HepG2 (cell line): ENCODE measurements around the gene LIPC. TPM values are rescaled to one million over a fixed set of nuclear protein-coding genes. Genes with fewer than 3 reads are reported as not detected.

Experiments
- ATAC-seq: fragments of 200-7000 bp; cut with Tn5 transposase; 3 replicates; pipeline ENCODE4 v1.9.1; 2020; ENCODE audit warnings: mild to moderate bottlenecking, moderate library complexity
- BruUV-seq: library from RNA; stranded (reverse); fragments of 400-500 nt; replicated peaks from 2 replicates; lab custom pipeline; 2021; lab: Mats Ljungman, UMichigan
- CTCF ChIA-PET: fragments of 300-600 bp; formaldehyde crosslinking; extraction: SDS; loops from one replicate; lab custom pipeline; 2021; ENCODE audit warnings: low total read pairs, inconsistent platforms, low intra/inter-chr PET ratio; lab: Yijun Ruan, JAX
- POLR2A ChIA-PET: fragments of 350-600 bp; sonication (Branson Sonifier 250); formaldehyde crosslinking; loops from one replicate; lab custom pipeline; 2020; ENCODE audit warnings: antibody characterized with exemption, inconsistent platforms; lab: Yijun Ruan, JAX
- DNase-seq: peaks from one replicate; pipeline ENCODE4 v3.0.0-alpha.2; 2015; ENCODE audit warnings: low spot score
- FAIRE-seq: peaks from 3 replicates; lab custom pipeline; 2011; peaks lifted over from hg19 to GRCh38; lab: Jason Lieb, UNC
- H2AFZ ChIP-seq: one replicate; pipeline ENCODE4 v1.6.1; 2011; ENCODE audit warnings: low read length, inconsistent platforms
- H3K27ac ChIP-seq: fragments of 300-600 bp; 3 replicates; pipeline ENCODE4 v1.8.0; 2011; ENCODE audit warnings: mixed run types, mild to moderate bottlenecking, mixed read lengths, low read length, inconsistent platforms; ENCODE audit not compliant: insufficient read depth; ENCODE audit errors: extremely low read length
- H3K27me3 ChIP-seq, 2 experiments: fragments of 200-600 bp in 1 of 2; 2 replicates in 1 of 2; 3 replicates in 1 of 2; pipeline versions ENCODE4 v1.6.0 to v1.8.0; 2011; ENCODE audit warnings: low read length in 2 of 2, mild to moderate bottlenecking in 2 of 2, moderate library complexity in 2 of 2, inconsistent platforms in 1 of 2; ENCODE audit not compliant: insufficient read depth in 2 of 2, control insufficient read depth in 1 of 2
- H3K36me3 ChIP-seq, 2 experiments: fragments of 200-600 bp in 1 of 2; replicated peaks in 1 of 2; 2 replicates in 1 of 2; 3 replicates in 1 of 2; pipeline versions ENCODE4 v1.5.1 to v1.8.0; 2011; ENCODE audit warnings: low read length in 2 of 2, inconsistent platforms in 1 of 2; ENCODE audit not compliant: insufficient read depth in 2 of 2, control insufficient read depth in 1 of 2
- H3K4me1 ChIP-seq: 2 replicates; pipeline ENCODE4 v1.5.1; 2012; ENCODE audit warnings: low read length, inconsistent platforms; ENCODE audit not compliant: insufficient read depth
- H3K4me2 ChIP-seq: 2 replicates; pipeline ENCODE4 v1.6.0; 2011; ENCODE audit warnings: low read depth, low read length, inconsistent platforms
- H3K4me3 ChIP-seq, 3 experiments: fragments of 200-600 bp in 1 of 3; sonication (generic), shearing (Covaris generic) in 1 of 3; replicated peaks in 1 of 3; 2 replicates each; pipeline ENCODE4 v1.5.1; 2011 to 2016; ENCODE audit warnings: low read length in 3 of 3, inconsistent platforms in 2 of 3, low read depth in 2 of 3, mild to moderate bottlenecking in 2 of 3, control low read depth in 1 of 3, mixed read lengths in 1 of 3; ENCODE audit not compliant: insufficient read depth in 1 of 3
- H3K79me2 ChIP-seq: one replicate; pipeline ENCODE4 v1.6.1; 2011; ENCODE audit warnings: low read length, inconsistent platforms; ENCODE audit not compliant: insufficient read depth
- H3K9ac ChIP-seq: 2 replicates; pipeline ENCODE4 v1.6.0; 2011; ENCODE audit warnings: mild to moderate bottlenecking, low read depth, low read length, inconsistent platforms; ENCODE audit not compliant: insufficient read depth
- H3K9me3 ChIP-seq: 2 replicates; pipeline ENCODE4 v1.5.1; 2012; ENCODE audit warnings: mild to moderate bottlenecking, low read length
- H4K20me1 ChIP-seq: 2 replicates; pipeline ENCODE4 v1.6.0; 2011; ENCODE audit warnings: inconsistent platforms, mild to moderate bottlenecking, low read length, moderate library complexity; ENCODE audit not compliant: insufficient read depth
- ATF2 ChIP-seq: sonication (generic); formaldehyde crosslinking; IDR thresholded peaks from 2 replicates; pipeline ENCODE4 v1.4.0; 2020; ENCODE audit warnings: missing genetic modification reagents
- CSRNP1 ChIP-seq: sonication (generic); formaldehyde crosslinking; IDR thresholded peaks from 2 replicates; pipeline ENCODE4 v1.8.1; 2023; ENCODE audit warnings: mild to moderate bottlenecking, missing genetic modification reagents
- HIVEP1 ChIP-seq: sonication (generic); formaldehyde crosslinking; IDR thresholded peaks from 2 replicates; pipeline ENCODE4 v1.4.0; 2020; ENCODE audit warnings: mild to moderate bottlenecking, missing genetic modification reagents
- KLF11 ChIP-seq: IDR thresholded peaks from 2 replicates; pipeline ENCODE4 v1.6.1; 2016; ENCODE audit warnings: missing compliant biosample characterization
- KLF15 ChIP-seq: sonication (generic); formaldehyde crosslinking; IDR thresholded peaks from 2 replicates; pipeline ENCODE4 v1.8.1; 2023; ENCODE audit warnings: borderline replicate concordance, mild to moderate bottlenecking, inconsistent platforms, missing genetic modification reagents, mixed read lengths
- NAIF1 ChIP-seq: sonication (generic); formaldehyde crosslinking; IDR thresholded peaks from 2 replicates; pipeline ENCODE4 v1.5.0; 2020; ENCODE audit warnings: mild to moderate bottlenecking, missing genetic modification reagents, borderline replicate concordance
- SIX1 ChIP-seq: sonication (generic); formaldehyde crosslinking; IDR thresholded peaks from 2 replicates; pipeline ENCODE4 v1.4.0; 2020; ENCODE audit warnings: missing genetic modification reagents, borderline replicate concordance
- ZNF564 ChIP-seq: sonication (generic); formaldehyde crosslinking; IDR thresholded peaks from 2 replicates; pipeline ENCODE4 v1.8.1; 2023; ENCODE audit warnings: mild to moderate bottlenecking, missing genetic modification reagents
- ZNF576 ChIP-seq: sonication (generic); formaldehyde crosslinking; IDR thresholded peaks from 2 replicates; pipeline ENCODE4 v1.4.0; 2020; ENCODE audit warnings: mild to moderate bottlenecking, missing genetic modification reagents
- ZNF672 ChIP-seq: sonication (generic); formaldehyde crosslinking; IDR thresholded peaks from 2 replicates; pipeline ENCODE4 v1.8.1; 2022; ENCODE audit warnings: missing genetic modification reagents
- ZNF687 ChIP-seq: sonication (generic); formaldehyde crosslinking; IDR thresholded peaks from 2 replicates; pipeline ENCODE4 v1.5.1; 2020; ENCODE audit warnings: mild to moderate bottlenecking, missing genetic modification reagents, moderate library complexity
- ZSCAN21 ChIP-seq: sonication (generic); formaldehyde crosslinking; IDR thresholded peaks from 2 replicates; pipeline ENCODE4 v1.8.0; 2022; ENCODE audit warnings: mild to moderate bottlenecking, missing genetic modification reagents, moderate library complexity, borderline replicate concordance
- WGBS: methylation state at CpG from one replicate; pipeline ENCODE4 v1.1.6; 2017; ENCODE audit warnings: low lambda C conversion rate; 5-methylcytosine and 5-hydroxymethylcytosine counted together
- in situ Hi-C: cut with HindIII; loops from 2 replicates; pipeline ENCODE4 v1.10.0; 2017; ENCODE audit warnings: low pct_unique_long_range_greater_than_20kb; ENCODE audit not compliant: extremely low pct_ligation_motif_present
- intact Hi-C: fragments of 100-400 bp; cut with micrococcal nuclease; formaldehyde crosslinking; loops from one replicate; pipeline ENCODE4 v1.10.0; 2022; ENCODE audit not compliant: unreplicated experiment
- polyA plus RNA-seq, 8 experiments: library from polyadenylated mRNA; depleted of rRNA in 3 of 8; stranded (reverse) in 7 of 8; unstranded in 1 of 8; fragments of >200 nt; fragmentation: Illumina TruSeq in 4 of 8; extraction: Trizol in 4 of 8; gene quantifications; 2 replicates each; pipeline versions ENCODE4 v1.2.1 to v1.2.3, GENCODE V29; 2011 to 2016; ENCODE audit warnings: low read depth in 4 of 8, missing spikeins in 1 of 8, mixed read lengths in 1 of 8; ENCODE audit not compliant: insufficient read depth in 1 of 8
- total RNA-seq, 5 experiments: library from RNA; depleted of rRNA; stranded (reverse); fragments of >200 nt; fragmentation: Illumina TruSeq; extraction: Trizol; gene quantifications; 2 replicates each; pipeline ENCODE4 v1.2.3, GENCODE V29; 2016; ENCODE audit warnings: low read depth in 1 of 5

Gene LIPC
- total and polyA plus RNA-seq, 2 of the 13 experiments (the other 11 are each of a cell fraction or from before 2014, with no cell fraction given): 26.0 to 38.0 TPM

- no peak for TF ChIP-seq CSRNP1
- TF ChIP-seq KLF15 (CRISPR knock-in tag): no peak
- TF ChIP-seq NAIF1 (CRISPR knock-in tag): no peak
- TF ChIP-seq HIVEP1 (CRISPR knock-in tag): no peak
- TF ChIP-seq KLF11 (CRISPR knock-in tag): no peak
- no peak for TF ChIP-seq SIX1 (CRISPR knock-in tag)
Measured at GRCh38 chr15:58509556-58509955, 77.8 kb downstream of the LIPC start (continued).

GRCh38 chr15:58510715-58511598, 79.2 kb downstream of the LIPC start:
- FAIRE-seq (no peak), DNase-seq (no peak), ATAC-seq (no peak)
- Histone ChIP-seq H3K36me3 (no peaks in the 10 kb centered on the region), H3K9ac (no peak overlapping the region), H3K4me2 (no peak overlapping the region), H3K4me3 (no peak overlapping the region), H3K4me1 (peaks cover 12% of the 10 kb centered on the region), H3K27me3 (no peaks in the 10 kb centered on the region), H3K79me2 (no peaks in the 10 kb centered on the region), H2AFZ (no peak overlapping the region), H3K9me3 (no peaks in the 10 kb centered on the region), H3K27ac (no peak overlapping the region), H4K20me1 (no peaks in the 10 kb centered on the region)
- WGBS: 87% methylated on average over 10 of the region's 10 CpGs
- no TSS peak for BruUV-seq
- in situ Hi-C loops (no loop called here), intact Hi-C loops (no loop called here)
- ChIA-PET POLR2A (no interaction called here), CTCF (no interaction called here)
- no peak for TF ChIP-seq ZNF672 (CRISPR knock-in tag)
- no peak for TF ChIP-seq ZSCAN21 (CRISPR knock-in tag)
- no peak for TF ChIP-seq ATF2
- TF ChIP-seq ZNF576 (CRISPR knock-in tag): no peak
- no peak for TF ChIP-seq ZNF687 (CRISPR knock-in tag)
- TF ChIP-seq ZNF564 (CRISPR knock-in tag): no peak
